ENCODE data around the gene RYR3.
"Not testable (repeated sequence)": the region's sequence is repeated elsewhere in the genome, so short reads cannot be mapped to it uniquely, and the experiment has no call there.

DNA sequence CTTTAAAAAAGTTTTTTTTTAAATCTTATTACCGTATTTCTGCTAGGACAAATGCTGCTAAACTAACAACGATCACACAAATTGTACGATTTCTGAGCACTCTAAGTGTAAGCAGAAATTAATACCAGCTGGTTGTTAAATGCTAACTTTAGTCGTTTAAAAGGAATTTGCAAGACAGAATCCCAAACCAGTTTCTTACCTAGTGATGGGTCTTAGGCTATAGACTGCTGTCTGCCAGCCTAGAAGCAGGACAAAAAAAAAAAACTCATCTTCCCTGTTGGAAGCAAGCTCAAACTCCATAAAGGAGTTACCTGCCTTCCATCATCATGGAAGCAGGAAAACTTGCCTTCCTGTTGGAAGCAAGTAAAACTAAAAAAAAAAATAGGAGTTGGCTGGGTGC is 287.6 kb downstream of the RYR3 start:
- TF ChIP-seq, protein P1, sequence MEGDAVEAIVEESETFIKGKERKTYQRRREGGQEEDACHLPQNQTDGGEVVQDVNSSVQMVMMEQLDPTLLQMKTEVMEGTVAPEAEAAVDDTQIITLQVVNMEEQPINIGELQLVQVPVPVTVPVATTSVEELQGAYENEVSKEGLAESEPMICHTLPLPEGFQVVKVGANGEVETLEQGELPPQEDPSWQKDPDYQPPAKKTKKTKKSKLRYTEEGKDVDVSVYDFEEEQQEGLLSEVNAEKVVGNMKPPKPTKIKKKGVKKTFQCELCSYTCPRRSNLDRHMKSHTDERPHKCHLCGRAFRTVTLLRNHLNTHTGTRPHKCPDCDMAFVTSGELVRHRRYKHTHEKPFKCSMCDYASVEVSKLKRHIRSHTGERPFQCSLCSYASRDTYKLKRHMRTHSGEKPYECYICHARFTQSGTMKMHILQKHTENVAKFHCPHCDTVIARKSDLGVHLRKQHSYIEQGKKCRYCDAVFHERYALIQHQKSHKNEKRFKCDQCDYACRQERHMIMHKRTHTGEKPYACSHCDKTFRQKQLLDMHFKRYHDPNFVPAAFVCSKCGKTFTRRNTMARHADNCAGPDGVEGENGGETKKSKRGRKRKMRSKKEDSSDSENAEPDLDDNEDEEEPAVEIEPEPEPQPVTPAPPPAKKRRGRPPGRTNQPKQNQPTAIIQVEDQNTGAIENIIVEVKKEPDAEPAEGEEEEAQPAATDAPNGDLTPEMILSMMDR (IDR thresholded peaks at IDR 0.05), result not testable (repeated sequence)
- TF ChIP-seq ZFX (IDR thresholded peaks at IDR 0.05; ENCODE audit: borderline replicate concordance), result not testable (repeated sequence)
